Stimulated activated CD8-positive, alpha-beta memory T cell treated with anti-CD3 and anti-CD28 coated beads, Interleukin-4, amount 100 ng/mL, for 1 hour (primary cell): ENCODE measurements around the gene EMILIN3.

Experiments
- DNase-seq, 2 donors: peaks; one replicate each; pipeline ENCODE4 v3.0.0-alpha.2; 2020; ENCODE audit warnings: low read depth in 2 of 2, low spot score in 1 of 2

Gene EMILIN3

GRCh38 chr20:41347523-41348429 is 18.8 kb downstream of the EMILIN3 start:
- DNase-seq: no peak

DNA sequence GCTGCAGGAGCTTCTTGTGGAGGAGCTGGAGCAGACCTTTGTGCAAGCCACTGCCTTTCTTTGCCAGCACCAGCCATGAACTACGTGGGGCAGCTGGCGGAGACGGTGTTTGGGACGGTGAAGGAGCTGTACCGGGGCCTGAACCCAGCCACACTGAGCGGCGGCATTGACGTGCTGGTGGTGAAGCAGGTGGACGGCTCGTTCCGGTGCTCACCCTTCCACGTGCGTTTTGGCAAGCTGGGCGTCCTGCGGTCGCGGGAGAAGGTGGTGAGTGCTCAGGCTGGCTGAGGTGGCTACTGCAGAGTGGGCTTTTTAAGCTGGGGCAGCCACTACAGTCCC is 20.9 kb downstream of the EMILIN3 start:
- no peak for DNase-seq

- DNase-seq: no peak
Observed at GRCh38 chr20:41344938-41345728, 21.5 kb downstream of the EMILIN3 start.

- DNase-seq: no peak
Observed at GRCh38 chr20:41344477-41344876, 22.1 kb downstream of the EMILIN3 start.

DNA sequence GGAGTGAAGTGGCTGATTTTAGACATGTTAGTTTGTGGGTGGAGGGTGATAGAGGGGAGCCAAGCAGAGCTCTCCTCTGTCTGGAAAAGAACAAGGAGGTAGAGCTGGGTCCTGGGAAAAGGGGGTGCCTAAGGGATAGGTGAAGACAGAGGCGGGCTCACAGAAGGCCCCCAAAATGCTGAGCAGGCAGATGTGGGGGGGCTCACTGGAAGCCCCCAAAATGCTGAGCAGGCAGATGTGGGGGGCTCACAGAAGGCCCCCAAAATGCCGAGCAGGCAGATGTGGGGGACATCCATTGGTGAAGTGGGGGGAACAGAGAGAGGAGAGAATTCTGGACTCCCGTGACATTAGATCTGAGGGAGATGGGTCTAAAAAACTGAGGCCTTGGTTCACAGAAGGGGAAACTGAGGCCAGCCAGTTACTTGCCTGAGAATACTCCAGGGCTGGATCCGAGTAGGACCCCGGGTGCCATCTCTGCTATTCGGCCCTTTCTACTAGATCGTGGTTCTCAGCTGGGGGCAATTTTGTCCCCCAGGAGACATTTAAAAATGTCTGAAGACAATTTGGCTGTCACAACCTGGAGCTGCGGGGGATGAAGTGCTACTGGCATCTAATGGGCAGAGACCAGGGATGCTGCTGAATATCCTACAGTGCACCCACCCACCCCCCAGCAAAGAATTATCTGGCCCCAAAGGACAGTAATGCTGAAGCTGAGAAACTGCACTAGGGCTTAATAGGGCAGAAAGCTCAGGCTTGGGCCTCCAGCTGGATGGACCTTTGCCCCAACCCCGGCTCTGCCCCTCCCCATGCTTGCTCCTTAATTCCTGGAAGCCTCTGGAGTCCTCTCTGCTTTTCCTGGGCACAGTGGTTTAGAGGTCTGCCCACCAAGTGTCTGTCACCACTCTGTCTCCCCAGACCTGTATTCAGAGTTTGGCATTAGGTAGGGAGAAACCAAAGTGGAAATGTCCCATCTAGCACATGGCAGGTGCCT is 23.8 kb downstream of the EMILIN3 start:
- no peak for DNase-seq

- DNase-seq: no peak
Observed at GRCh38 chr20:41340327-41341055, 26.1 kb downstream of the EMILIN3 start, which contains the start of gene LPIN3. TSS of gene LPIN3 (plus strand) at chr20:41340821. CDS start at chr20:41345804, 4,983 bp downstream.

DNA sequence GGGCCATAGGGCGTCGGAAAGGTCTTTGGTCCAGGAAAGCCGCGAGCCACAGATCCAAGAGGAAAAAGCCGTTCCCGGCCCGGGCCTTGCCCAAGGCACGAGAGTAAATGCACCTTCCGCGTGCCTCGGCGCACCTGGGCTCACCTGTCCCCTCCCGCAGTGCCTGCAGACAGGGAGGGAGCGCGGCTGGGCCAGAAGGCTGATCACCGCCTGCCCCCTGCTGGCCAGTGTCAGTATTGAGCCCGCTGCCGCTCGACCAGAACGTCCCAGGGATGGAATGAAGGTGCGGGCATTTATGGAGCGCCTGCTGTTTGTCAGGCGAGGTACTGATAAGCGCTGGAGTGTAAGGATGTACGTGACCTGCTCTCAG is 26.7 kb downstream of the EMILIN3 start:
- peak; percentile 74 to 76 for DNase-seq

GRCh38 chr20:41336711-41337492 is 29.7 kb downstream of the EMILIN3 start:
- DNase-seq: no peak

- no peak for DNase-seq
Observed at GRCh38 chr20:41335591-41335990, 31.0 kb downstream of the EMILIN3 start.

- no peak for DNase-seq
Observed at GRCh38 chr20:41334443-41335421, 31.9 kb downstream of the EMILIN3 start.

- DNase-seq: no peak
Observed at GRCh38 chr20:41334036-41334435, 32.6 kb downstream of the EMILIN3 start.

- DNase-seq: no peak
Observed at GRCh38 chr20:41331731-41332130, 34.9 kb downstream of the EMILIN3 start.

DNA sequence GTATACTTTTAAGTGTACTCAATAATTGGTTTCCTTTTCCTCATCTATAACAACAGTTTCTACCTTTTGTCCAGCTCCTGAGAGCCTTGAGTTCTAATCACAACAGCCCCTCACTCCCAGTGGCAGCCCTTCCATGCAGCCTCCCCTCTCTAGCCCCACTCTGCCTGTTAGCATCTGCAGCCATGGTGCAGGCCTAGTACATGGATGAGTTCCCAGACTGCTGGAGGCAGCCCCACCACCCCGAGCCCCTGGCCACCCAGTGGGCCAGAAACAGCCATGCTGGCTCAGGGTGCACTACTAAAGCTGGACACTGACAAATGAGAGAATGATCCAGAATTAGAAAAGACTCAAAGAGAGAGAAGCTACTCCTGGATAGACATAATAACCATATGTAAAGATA is 35.7 kb downstream of the EMILIN3 start:
- DNase-seq: no peak

- DNase-seq: no peak
Observed at GRCh38 chr20:41330343-41330720, 36.3 kb downstream of the EMILIN3 start.

GRCh38 chr20:41329435-41330342 is 36.9 kb downstream of the EMILIN3 start:
- DNase-seq: no peak

DNA sequence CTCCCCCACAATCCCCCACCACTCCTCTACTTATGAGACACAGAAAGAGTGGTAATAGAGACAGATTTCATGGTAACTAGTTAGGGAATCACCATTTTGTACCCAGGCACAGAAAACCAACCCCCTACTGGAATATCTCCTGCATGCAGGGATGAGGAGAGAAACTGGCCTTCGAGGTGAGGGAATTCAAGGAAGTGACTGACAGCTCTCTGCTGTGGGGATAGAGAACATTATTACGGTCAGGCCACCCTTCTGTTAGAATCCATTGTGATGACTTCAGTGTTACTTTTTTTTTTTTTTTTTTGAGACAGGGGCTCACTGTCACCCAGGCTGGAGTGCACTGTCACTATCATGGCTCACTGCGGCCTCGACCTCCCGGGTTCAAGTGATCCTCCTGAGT is 39.4 kb downstream of the EMILIN3 start:
- DNase-seq: no peak

DNA sequence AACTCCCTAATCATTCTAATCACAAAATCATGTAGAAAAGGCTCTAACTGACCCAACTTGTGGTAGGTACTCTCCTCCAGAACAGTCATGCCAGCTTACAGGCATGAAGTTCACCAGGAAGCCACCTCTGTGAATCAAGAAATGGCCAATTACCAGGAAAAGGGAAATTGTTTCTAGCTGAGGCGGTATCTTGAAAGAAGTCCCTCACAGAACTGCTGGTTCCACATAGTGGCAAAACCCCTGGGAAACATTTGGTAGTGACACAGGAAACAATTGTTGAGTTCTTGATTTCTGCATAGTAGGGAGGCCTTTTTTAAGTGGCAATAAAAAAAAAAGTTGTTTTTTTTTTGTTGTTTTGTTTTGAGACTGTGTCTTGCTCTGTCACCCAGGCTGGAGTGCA is 45.6 kb downstream of the EMILIN3 start:
- no peak for DNase-seq
